Sigmoid colon (tissue), 4 donors: ENCODE results near the gene SELENOP.

Source experiments
- EP300 ChIP-seq, 4 donors: sonication (generic); formaldehyde crosslinking; IDR thresholded peaks; one replicate each; pipeline ENCODE4 v1.6.1; 2017; ENCODE audit warnings: antibody characterized with exemption in 4 of 4
- POLR2A ChIP-seq, 2 donors: fragments of 450-650 bp; IDR thresholded peaks; one replicate each; pipeline ENCODE4 v1.6.1; 2016; ENCODE audit warnings: antibody characterized with exemption in 2 of 2, mild to moderate bottlenecking in 2 of 2, moderate library complexity in 2 of 2
- POLR2AphosphoS5 ChIP-seq, 4 donors: sonication (generic); formaldehyde crosslinking; IDR thresholded peaks; one replicate each; pipeline ENCODE4 v1.6.1; 2017; ENCODE audit warnings: antibody characterized with exemption in 4 of 4
- TF ChIP-seq, protein P1 (sequence below), 4 experiments: fragments of 450-650 bp in 3 of 4; fragments of 200-600 bp in 1 of 4; IDR thresholded peaks; one replicate each; pipeline ENCODE4 v1.5.1; 2016 to 2019; ENCODE audit warnings: antibody characterized with exemption in 4 of 4, mild to moderate bottlenecking in 3 of 4, moderate library complexity in 2 of 4

DNA sequence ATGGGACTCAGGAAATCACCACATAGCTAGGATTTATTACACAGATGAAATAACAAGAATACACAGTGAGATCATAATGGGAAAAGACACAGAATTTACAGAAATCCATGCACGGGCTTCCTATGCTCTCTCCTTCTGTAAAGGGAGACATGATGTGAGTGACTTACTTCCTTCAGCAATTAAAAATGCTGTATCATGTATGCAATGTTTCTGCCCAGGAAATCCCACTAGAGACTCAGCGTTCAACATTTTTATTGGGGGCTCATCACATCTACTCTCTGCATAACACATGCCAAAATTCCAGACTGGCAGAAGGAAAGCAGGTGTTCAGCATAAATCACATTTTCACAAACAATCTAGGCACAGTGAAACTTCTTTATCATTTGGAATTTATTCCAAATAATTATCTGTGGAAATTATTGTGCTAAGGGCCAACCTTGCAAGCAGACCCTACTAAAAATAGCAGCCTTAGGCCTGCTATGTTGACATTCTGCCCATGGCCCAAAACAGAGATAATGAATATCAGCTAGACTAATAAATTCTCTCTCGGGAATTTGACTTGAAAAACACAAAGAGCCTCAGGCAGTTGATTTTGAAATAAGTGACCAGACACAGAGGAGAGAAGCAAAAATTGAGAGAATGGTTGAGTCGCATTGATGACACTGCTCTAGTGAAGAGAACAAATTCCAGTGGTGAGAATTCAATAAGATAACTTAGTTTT lies 31.4 kb upstream of the SELENOP start:
- TF ChIP-seq, protein P1, sequence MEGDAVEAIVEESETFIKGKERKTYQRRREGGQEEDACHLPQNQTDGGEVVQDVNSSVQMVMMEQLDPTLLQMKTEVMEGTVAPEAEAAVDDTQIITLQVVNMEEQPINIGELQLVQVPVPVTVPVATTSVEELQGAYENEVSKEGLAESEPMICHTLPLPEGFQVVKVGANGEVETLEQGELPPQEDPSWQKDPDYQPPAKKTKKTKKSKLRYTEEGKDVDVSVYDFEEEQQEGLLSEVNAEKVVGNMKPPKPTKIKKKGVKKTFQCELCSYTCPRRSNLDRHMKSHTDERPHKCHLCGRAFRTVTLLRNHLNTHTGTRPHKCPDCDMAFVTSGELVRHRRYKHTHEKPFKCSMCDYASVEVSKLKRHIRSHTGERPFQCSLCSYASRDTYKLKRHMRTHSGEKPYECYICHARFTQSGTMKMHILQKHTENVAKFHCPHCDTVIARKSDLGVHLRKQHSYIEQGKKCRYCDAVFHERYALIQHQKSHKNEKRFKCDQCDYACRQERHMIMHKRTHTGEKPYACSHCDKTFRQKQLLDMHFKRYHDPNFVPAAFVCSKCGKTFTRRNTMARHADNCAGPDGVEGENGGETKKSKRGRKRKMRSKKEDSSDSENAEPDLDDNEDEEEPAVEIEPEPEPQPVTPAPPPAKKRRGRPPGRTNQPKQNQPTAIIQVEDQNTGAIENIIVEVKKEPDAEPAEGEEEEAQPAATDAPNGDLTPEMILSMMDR (IDR thresholded peaks at IDR 0.05), result no peak
- TF ChIP-seq POLR2A (IDR thresholded peaks at IDR 0.05) (no peak), POLR2AphosphoS5 (IDR thresholded peaks at IDR 0.05) (no peak), EP300 (IDR thresholded peaks at IDR 0.05) (no peak)
